GM12892 (cell line): ENCODE measurements around the gene RNF34.

Source experiments
- DNase-seq: peaks from one replicate; pipeline ENCODE4 v3.0.0; 2011; ENCODE audit not compliant: insufficient read length
- FAIRE-seq: peaks from 2 replicates; lab custom pipeline; 2011; peaks lifted over from hg19 to GRCh38; lab: Jason Lieb, UNC
- POLR2A ChIP-seq: IDR thresholded peaks from 2 replicates; pipeline ENCODE4 v1.6.1; 2011; ENCODE audit warnings: low read depth, low read length, control low read depth
- POLR2AphosphoS5 ChIP-seq: IDR thresholded peaks from 2 replicates; pipeline ENCODE4 v1.6.1; 2011; ENCODE audit warnings: low read depth, low read length, control low read depth
- TAF1 ChIP-seq: IDR thresholded peaks from 2 replicates; pipeline ENCODE4 v1.6.1; 2011; ENCODE audit warnings: low read depth, mild to moderate bottlenecking, control low read depth, low read length, borderline replicate concordance

The RNF34 gene

DNA sequence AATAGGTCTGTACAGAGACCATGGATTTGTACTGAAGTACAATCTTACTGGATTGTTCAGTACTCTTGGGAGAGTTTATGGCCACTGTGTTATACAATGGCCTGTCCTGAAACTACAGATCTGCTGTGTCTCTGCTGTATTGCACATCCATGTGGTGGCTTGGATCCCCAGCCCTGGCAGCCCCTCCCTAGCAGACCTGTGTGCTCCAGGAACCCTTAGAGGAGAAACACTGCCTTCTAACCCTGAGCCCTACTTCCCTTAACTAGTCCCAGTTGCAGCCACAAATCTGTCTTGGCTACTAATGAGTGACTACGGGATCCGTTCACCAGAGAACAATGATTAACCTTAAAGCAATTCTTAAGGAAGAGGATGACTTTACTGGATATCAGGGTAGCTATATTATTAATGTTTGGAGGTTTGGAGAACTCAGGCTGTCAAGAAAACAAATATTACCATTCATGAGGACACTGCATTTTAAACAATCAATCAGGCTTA lies 27.7 kb downstream of the RNF34 start:
- TF ChIP-seq TAF1: no peak
- no peak for TF ChIP-seq POLR2A
- FAIRE-seq (peak; percentile 80), DNase-seq (no peak)

DNA sequence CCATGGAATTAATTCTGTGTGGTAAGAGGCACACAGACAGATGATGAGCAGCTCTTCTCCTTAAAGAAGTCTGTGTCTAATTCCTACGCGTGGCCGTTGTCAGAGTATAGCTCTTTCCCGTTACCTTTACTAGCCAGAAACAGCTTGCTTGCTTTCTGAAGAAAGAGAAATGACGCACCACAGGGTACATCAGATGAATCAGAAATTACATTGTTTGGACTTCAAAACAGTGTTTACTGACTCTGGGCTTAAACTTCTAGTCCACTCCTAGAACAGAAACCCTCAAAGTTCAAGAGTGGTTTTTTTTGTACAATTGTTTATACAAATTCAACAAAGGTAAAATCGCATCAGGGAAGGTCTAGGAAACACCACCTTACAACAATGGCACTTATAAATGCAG lies 29.0 kb downstream of the RNF34 start:
- DNase-seq (no peak), FAIRE-seq (peak; percentile 5)
- TF ChIP-seq POLR2AphosphoS5: no peak
- no peak for TF ChIP-seq TAF1
- no peak for TF ChIP-seq POLR2A

DNA sequence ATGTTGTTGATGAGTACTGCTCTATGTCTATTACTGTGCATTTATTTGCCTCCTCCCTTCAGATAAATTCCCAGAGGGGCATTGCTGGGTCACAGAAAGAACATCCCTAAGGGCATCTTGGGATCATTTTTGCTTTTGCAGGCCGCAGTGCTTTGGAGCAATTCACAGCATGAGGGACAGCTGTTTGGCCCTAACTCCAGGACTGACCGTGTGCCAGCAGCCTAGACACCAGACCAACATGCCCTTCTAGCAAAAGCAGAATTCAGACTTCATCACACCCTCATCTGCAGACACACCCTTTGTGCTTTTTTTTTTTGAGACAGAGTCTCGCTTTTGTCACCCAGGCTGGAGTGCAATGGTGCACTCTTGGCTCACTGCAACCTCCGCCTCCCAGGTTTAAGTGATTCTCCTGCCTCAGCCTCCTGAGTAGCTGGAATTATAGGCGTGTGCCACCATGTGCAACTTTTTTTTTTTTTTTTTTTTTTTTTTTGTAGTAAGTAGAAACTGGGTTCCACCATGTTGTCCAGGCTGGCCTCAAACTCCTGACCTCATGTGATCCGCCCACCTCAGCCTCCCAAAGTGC lies 31.0 kb downstream of the RNF34 start:
- TF ChIP-seq TAF1 (no peak), POLR2AphosphoS5 (no peak), POLR2A (no peak)
- no peak for FAIRE-seq
- no peak for DNase-seq

DNA sequence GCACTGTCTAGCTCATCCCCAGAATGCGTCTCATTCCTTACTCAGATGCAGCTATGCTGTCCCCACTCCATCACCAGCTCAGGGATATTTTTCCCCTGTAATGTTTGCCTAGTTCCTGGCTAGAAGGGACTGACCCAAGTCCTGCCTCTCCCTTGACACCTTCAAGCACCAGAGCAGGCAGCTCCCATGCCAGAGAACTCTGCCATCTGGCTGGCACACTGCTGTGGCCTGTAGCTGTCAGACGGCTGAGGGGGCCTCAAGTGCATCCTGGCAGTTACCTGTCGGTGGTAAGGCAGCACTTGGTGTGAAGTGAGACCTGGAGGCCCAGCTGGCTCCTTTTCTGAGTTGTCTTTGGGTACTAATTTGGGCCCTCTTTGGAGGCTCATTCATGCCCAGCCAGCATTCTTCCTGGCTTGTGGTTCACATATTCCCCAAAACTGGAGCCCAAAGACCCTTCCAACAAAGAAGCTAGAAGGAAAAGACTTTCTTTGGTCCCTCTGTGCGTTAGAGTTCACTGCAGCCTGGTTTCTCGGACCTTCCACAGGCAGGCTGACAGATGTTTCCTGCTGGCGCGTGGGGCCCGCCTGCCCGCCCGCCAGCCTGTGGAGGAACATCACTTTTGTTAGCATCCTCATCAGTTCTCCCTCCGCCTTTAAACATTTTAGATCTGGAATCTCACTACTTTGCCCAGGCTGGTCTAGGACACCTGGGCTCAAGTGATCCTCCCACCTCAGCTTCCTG lies 33.0 kb downstream of the RNF34 start:
- FAIRE-seq: no peak
- no peak for DNase-seq
- no peak for TF ChIP-seq POLR2AphosphoS5
- no peak; the same call in 1 of the 2 replicates for TF ChIP-seq POLR2A
- no peak for TF ChIP-seq TAF1

DNA sequence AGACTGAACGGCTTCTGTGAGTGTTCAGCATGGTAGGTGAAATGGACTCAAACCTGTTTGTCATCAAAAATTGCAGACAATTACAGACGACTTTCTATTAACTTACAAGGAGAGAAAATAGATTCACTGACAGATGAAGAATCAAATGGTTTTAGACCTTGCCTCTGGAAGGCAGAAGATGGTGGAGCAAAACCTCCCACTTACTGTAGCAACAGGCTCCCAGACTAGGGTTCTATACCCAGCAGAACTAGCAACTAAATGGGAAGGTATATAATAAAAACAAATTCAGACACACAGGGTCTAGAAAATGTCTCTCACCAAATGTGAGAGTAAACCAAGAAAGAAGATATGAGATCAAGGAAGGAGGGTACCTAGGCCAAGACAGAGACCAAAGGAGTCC lies 36.8 kb downstream of the RNF34 start:
- TF ChIP-seq POLR2A (no peak), TAF1 (no peak), POLR2AphosphoS5 (no peak)
- DNase-seq: no peak
- FAIRE-seq: no peak

DNA sequence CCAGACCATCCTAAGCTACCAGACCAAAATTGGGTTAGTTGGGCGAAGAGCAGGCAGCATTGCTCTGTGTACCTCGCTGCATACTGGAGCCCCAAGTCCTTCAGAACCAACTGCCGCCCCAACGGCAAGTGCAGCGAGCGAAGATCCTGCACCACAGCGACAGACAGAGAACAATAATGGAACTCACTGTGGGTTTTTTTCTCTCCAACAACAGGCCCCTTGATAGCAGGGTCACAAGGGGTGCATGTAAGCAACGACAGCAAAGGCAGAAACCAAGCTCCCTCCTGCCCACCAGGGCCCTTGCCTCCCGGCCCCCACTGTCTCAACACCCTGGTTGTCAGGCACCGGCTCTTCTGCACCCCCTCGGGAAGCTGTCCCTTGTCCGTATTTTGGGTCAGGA lies 39.0 kb downstream of the RNF34 start:
- TF ChIP-seq TAF1 (no peak), POLR2AphosphoS5 (no peak), POLR2A (no peak)
- DNase-seq (no peak), FAIRE-seq (no peak)

DNA sequence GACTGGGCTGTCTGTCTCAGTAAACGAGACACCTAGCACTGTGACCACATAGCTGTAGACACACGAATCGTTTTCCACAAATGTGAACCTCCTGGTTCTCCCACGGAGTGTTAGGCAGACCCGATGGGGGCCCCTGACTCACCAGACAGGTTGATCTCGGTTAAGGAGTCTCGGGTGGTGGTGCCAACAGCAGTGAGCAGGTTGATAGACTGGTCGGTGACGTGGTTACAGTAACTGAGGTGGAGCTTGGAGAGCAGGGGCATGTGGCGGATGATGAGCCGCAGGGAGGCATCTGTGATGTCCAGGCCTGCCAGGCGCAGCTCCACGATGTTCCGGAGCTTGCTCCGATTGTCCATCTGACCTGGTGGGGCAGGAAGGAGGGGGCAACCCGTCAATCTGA lies 39.8 kb downstream of the RNF34 start:
- DNase-seq (no peak), FAIRE-seq (no peak)
- no peak for TF ChIP-seq POLR2AphosphoS5
- TF ChIP-seq TAF1: no peak
- TF ChIP-seq POLR2A: no peak

DNA sequence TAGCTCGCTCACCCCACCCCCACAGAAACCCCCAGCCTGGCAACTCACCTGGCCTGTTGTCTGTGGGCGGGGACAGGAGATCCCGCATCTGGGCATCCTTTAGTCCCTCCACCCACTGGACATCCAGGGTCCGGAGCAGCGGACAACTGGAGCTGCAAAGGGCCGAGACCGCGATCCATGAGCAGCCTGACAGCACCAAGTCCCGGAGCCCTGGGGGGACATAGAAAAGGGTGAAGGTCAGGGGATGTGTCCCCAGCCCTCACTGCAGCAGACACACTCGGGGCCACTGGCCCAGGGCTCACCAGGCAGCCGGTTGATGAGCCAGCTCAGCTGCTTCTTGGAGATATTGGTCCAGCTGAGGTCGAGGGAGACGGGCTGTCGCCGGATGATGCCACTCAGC lies 40.9 kb downstream of the RNF34 start:
- FAIRE-seq: no peak
- TF ChIP-seq POLR2AphosphoS5: no peak
- TF ChIP-seq POLR2A: no peak
- no peak for TF ChIP-seq TAF1
- no peak for DNase-seq

DNA sequence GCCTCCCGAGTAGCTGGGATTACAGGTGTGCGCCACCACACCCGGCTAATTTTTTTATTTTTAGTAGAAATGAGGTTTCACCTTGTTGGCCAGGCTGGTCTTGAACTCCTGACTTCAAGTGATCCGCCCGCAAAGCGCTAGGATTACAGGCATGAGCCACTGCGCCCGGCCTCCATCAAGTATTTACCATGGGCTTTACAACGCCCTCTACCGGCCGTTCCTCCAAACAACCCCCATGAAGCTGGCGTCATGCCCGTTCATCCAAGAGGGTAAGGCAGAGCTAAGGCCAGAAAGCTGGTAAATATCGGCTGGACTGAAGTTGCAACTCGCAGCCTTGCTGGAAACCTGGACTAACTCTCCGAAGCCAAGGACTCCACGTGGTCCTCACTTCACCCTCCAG lies 41.6 kb downstream of the RNF34 start:
- DNase-seq (no peak), FAIRE-seq (no peak)
- TF ChIP-seq TAF1 (no peak), POLR2A (no peak), POLR2AphosphoS5 (no peak)

DNA sequence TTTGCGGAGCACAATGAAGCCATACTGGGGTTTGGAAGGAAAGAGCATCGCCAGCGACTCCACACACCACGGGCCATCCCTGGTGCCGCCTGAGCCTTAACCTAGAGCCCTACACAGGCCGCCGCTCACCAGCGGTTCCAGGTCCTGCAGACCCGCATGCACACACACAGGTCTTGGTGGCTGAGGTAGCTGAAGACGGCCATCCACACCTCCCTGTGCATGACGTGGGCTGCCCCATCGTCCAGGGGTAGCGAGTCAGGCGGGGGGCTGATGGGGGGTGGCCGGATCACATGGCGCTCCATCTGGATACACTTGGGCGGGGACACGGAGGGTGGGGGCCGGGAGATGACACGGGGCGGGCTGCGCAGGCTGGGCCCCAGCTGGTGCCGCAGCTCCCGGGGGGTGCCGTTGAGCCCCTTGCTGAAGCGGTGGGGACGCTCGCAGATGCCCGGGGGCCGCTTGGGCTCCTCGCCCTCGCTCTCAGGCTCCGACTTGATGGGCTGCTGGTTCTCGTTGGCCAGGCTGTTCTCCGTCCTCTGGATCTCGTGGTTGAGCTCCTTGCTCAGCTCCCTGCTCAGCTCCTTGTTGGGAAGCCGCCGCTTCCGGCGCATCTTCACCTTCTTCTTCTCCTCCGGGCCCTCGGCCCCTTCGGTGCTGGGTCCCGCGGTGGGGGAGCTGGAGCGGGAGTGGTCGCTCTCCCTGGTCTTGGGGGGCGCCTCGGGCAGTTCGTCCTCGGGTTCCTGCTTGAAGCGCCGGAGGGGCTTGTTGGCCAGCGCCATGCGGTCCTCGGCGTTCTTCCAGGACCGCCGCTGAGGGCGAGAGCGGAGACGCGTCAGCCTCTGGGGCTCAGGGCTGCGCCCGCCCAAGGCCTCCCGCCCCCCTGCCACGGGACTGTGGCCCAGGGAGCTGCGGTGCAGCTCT lies 42.4 kb downstream of the RNF34 start:
- TF ChIP-seq POLR2AphosphoS5 (no peak), POLR2A (no peak), TAF1 (no peak)
- FAIRE-seq: no peak
- DNase-seq: no peak

DNA sequence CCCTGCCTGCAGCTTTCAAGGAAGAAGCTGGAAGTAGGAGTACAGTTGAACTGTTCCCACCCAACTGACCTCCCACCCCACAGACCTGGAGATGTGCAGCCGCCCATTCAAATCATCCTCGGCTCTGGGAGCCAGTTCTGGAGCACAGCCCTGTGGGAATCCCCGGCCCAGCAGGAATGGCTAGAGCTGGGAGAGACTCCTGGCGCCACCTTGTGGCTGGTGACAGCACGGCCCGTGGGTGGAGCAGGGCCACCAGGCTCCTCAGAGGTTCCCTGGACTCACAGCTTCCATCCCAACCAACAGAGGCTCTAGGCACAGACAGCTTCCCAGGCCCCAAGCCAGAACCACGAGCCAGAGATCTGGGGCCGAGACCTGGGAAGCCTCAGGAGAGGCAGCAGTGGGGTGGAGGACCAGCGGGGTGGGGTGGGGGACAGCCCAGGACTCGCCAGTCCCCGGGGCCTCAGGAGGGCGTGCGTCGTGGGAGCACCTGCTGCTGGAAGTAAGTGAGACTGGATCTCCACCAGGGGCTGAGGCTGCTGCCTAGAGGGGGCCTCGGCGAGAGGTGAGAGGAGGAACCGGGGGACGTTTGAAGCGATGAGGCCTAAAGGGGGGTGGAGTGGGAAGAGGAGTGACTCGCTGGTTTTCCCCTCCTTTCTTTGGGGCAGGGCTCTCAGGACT lies 43.4 kb downstream of the RNF34 start:
- DNase-seq (peak; percentile 96), FAIRE-seq (peak; percentile 68)
- no peak for TF ChIP-seq TAF1
- TF ChIP-seq POLR2A: no peak
- no peak for TF ChIP-seq POLR2AphosphoS5
